GM20000 (cell line): Measurements from ENCODE around the gene CRYBG2.

ENCODE experiments used
- DNase-seq: peaks from one replicate; pipeline ENCODE4 v3.0.0; 2012; ENCODE audit warnings: low spot score
- CTCF ChIP-seq: IDR thresholded peaks from 2 replicates; pipeline ENCODE4 v1.5.1; 2012; ENCODE audit warnings: mild to moderate bottlenecking, control low read depth; ENCODE audit errors: extremely low read depth, missing control alignments

CRYBG2 gene

GRCh38 chr1:26368006-26368405, 14.1 kb upstream of the CRYBG2 start:
- TF ChIP-seq CTCF, result no peak
- DNase-seq, result no peak

- no peak for DNase-seq
- TF ChIP-seq CTCF, result no peak
Observed at GRCh38 chr1:26367441-26367840, 13.5 kb upstream of the CRYBG2 start.

- TF ChIP-seq CTCF, result no peak
- DNase-seq, result no peak
Observed at GRCh38 chr1:26364956-26365355, 11.0 kb upstream of the CRYBG2 start.

DNA sequence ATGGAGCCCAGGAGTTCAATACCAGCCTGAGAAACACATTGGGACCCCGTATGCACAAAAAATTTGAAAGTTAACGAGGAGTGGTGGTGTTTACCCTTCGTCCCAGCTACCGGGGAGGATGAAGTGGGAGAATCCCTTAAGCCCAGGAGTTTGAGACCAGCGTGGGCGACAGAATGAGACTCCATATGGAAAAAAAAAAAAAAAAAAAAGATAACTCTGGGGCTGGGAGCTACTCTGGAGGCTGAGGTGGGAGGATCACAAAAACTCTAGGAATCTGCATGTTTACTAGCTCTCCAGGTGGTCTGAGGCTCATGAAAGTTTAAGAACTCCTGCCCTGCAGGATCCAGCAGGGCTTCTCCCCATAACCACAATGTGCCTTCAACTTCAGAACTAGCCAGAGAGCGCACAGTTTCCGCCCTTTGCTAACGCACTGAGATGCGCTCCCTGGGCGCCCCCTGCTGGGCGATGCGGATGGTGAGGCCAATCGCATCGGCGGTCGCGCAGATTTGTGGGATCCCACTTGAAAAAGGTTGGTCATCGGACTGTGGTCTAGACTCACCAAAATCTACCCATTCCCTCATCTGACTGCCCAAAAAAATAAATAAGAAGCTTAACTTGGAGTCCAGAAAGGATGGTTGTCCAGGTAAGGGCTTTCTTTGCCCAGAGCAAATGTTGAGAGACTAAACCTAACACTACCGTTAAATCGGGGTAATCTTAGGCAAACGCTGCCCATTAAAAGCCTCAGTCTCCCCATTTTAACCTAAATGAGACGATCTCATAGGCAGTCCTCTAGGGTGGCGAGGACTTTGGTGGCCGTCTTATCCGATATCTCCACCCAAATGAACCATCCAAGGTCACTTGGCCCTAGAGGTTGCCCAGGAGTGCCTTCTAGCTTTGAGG, 9.9 kb upstream of the CRYBG2 start:
- peak; percentile 86 for DNase-seq
- peak; percentile 97 for TF ChIP-seq CTCF

GRCh38 chr1:26362331-26362730, 8.4 kb upstream of the CRYBG2 start:
- TF ChIP-seq CTCF, result no peak
- no peak for DNase-seq

DNA sequence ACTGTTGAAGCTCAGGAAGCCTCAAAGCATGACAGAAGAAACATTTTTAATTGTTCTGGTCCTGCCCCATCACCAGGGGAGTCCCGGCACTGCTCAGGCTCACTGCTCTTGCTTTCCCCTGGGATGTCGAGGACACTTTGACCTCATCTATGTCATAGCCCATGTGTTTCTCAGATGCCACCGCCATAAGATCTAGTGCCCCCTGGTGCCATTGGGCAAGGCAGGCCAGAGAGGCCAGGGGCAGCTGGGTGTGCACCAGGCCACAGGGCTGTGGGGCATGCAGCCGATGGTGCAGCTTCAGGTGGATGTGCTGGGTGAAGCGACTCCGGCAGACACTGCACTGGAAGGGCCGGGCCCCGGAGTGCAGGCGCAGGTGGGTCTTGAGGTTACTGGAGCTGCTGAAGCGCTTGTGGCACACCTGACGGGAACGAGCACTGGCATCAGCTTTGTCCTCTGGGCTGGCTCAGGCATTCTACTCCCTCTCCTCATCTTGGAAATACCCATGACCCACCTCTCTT, 7.7 kb upstream of the CRYBG2 start:
- DNase-seq, result no peak
- TF ChIP-seq CTCF, result no peak

DNA sequence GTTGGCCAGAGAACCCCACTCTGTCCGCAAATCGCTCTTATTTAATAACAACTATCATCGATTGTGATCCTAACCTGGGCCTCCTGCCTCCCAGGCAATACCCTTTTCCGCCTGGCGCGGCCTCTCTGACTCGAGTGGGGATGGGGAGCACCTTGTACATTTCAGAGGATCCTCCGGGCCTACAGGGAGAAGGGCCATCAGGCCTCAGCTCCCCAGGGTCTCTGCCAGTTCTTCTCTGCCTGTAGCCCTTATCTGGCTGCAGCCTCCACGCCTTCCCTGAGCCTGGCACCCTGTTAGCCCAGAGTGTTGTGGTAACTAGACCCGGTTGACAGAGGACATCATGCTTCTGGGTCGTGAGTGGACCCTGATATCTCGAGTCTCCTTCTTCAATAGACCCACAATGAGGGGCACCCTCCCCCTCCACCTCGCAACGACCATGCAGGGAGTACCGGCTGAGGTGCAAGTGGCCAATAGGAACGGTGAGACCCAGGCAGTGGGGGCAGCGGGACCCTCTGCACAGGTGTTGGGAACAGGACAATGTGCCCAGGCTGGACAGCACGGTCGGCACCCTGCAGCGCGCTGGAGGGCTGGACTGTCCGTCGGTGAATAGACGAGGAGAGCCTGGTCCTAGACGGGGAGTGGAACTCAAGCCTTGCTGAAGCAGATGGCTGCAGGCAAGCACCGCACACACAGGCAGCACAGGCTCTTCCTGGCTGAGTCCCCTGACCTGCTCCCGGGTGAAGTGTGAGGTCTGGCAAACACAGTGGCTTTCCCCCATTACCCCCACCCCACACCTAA, 7.1 kb upstream of the CRYBG2 start:
- DNase-seq, result no peak
- TF ChIP-seq CTCF, result no peak
